Subcutaneous adipose tissue (tissue), 4 donors: Measurements from ENCODE around the gene PARP8. TPM values are rescaled to one million over a fixed set of nuclear protein-coding genes. Genes with fewer than 3 reads are reported as not detected.

Experiments used
- total RNA-seq, 4 donors: library from RNA; depleted of rRNA; stranded (reverse); fragments of >200 nt; gene quantifications; one replicate each; pipeline ENCODE4 v1.1.0, GENCODE V29; 2016
- TF ChIP-seq, protein P1 (sequence below): fragments of 450-650 bp; IDR thresholded peaks from one replicate; pipeline ENCODE4 v1.5.1; 2016; ENCODE audit warnings: low read depth, mild to moderate bottlenecking, control low read depth, antibody characterized with exemption, moderate library complexity

PARP8 gene
- total RNA-seq, 4 donors from 2014 or later = 9.4 to 39.3 (median 28.6) TPM

DNA sequence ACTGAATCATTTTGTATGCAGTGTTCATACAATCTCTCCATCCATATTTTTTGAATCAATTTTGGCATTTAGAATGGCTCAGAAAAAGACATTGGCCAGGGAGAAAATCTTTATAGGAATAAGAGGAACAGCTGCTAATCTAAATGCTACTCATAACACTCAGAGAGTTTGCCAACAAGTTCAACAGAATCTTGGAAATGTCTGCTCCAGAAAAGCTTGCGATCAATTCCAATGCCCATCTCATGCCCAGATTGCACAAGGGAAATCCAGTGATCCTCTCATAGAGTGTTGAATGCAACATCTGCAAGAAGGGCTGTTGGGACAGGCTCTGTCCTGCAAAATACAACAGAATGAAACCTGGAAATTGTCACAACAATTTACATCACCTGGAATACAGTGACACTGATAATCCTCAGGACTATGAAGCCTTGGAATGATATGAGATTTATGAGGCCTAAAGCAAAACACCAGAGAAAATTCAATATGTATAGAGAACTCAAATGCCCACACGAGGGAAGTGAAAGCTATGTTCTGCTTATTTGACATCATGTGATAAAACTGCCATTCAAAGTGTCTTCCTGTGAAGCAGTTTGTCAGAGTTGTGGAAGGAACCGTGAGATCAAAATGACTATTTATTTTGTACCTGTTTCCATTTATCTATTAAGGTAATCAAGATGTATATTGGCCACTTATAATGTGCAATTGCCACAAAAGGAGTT is 190.1 kb downstream of the PARP8 start:
- TF ChIP-seq, protein P1, sequence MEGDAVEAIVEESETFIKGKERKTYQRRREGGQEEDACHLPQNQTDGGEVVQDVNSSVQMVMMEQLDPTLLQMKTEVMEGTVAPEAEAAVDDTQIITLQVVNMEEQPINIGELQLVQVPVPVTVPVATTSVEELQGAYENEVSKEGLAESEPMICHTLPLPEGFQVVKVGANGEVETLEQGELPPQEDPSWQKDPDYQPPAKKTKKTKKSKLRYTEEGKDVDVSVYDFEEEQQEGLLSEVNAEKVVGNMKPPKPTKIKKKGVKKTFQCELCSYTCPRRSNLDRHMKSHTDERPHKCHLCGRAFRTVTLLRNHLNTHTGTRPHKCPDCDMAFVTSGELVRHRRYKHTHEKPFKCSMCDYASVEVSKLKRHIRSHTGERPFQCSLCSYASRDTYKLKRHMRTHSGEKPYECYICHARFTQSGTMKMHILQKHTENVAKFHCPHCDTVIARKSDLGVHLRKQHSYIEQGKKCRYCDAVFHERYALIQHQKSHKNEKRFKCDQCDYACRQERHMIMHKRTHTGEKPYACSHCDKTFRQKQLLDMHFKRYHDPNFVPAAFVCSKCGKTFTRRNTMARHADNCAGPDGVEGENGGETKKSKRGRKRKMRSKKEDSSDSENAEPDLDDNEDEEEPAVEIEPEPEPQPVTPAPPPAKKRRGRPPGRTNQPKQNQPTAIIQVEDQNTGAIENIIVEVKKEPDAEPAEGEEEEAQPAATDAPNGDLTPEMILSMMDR = no peak

DNA sequence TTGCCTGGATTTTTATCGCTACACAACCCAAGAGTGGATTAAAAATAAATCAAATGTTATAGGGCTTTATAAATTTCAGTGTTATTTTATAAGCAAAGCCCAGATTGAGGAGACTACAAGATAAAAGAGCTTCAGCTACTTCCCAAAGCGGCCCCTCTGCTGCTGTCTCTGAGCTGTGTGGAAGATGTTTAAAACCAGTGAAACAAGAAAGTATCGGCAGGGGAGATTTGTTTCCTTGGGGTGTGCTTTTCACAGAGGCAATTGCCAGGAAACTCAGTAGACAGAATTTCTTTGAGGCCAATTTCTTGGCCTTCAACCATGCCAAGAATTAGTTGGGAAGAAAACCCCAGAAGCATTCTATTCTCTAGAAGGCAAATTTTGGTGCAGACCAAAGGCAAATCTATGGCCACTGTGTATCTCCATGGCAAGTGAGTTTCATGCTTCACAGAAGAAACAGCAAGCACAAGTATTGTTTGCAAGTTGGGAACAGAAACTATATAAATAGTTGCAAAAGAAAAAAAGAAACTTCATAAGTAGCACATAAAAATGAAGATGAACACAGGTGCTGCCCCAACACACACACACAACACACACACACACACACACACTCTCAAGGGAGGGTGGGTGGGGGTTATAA is 197.2 kb downstream of the PARP8 start:
- TF ChIP-seq, protein P1 = no peak

DNA sequence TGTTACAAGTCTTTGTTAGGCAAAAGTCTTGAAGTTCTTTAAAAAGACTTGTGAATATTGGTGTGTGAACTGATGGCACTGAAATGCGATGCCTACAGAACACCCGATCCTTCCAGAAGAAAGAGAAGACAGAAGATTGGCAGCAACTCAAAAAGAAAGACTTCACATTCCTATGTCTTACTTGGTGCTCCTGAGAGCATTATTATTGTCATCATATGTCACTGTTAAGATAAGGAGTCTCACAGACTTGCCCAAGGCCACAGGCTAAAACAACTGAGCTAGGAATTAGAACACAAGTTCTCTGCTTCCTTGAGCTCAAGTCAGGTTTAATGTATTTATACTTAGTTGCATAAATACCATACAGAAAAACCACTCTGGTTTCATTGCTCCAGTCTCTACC is 198.0 kb downstream of the PARP8 start:
- TF ChIP-seq, protein P1 = no peak

DNA sequence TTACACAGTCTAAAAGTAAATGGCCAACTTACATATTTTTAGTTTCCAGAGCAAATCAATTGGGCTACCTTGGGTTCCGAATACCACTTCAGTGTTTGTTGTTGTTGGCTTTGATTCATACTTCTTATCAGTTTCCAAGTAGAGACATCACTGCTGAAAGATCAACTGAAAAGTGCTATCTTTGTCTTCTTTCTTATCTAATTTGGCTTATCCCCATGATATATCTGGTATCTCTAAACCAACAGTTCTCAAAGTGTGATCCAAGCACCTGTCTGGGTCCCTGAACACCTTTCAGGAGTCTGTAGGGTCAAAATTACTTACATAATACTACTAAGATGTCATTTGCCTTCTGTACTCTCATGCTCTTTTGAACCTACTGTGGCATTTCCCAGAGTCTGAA is 200.0 kb downstream of the PARP8 start:
- TF ChIP-seq, protein P1 = no peak

DNA sequence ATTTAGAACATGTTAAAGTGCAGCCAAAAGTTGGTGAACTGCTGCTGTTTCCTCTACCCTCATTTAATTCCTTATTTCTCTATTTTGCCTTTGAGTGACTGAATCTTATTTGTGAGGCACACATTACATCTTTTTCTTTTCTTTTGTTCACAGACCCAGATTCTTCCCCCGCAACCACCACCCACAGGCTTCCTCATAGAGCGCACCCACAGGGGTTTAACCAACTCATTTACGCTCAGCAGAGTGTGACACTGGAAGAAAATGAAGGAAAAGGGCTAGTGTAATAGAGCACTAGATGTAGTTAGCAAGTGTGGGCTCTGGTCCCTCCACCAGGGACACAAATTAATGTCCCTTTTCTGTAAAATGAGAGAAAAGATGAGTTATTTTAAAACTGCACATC is 200.7 kb downstream of the PARP8 start:
- TF ChIP-seq, protein P1 = no peak

DNA sequence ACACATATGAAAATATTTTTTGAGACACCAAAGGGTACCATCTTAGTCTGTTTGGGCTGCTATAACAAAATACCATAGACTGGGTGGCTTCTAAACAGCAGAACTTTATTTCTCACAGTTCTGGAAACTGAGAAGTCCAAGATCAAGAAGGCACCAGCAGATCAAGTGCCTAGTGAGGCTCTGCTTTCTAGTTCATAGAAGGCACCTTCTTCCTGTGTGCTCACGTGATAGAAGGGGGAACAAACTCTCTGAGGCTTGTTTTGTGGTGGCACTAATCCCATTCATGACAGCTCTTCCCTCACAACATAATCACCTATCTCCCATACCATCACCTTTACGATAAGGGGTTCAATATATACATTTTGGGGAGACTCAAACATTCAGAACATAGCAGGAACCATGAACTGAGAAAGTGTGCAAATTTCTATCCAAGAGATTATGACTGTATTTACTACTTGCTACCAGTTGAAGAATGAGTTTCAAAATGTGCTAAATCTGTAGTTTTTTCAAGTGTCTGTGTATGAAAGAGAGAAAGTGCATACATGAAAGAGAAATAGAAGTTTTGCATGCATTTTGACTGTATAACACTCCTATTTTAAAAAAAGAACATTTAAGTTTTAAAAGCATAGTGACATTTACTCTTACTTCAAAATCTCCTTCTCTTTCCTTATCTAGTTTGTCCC is 207.3 kb downstream of the PARP8 start:
- TF ChIP-seq, protein P1 = no peak

DNA sequence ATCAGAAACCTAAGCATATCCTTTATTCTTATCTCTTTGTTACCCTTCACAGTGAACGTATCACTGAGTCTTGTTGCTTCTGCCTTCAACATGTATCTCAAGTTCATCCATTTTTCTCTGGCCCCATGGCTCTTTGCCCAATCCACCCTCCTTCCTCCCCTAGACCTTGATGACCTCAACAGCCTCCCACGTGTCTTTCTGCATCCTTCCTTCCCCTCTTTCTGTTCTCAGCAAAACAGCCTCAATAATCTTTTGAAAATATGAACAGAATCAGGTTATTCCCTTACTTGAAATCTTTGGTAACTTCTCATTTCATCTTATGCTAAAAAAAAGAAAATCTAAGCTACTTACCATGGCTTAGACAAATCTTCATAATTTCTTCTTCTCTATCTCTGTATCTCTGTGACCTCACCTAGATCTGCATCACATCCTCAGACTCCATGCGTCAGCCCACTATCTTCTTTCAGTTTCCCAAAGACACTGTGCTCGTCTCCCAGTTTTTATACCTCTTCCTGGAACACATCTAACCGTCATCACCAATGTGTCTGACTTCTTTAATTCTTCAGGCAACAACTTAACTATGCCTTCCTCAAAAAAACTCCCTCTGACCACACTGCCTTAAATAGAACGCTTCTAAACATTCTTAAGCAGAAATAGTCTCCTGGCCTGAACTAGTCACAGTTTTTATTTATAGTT is 208.0 kb downstream of the PARP8 start:
- TF ChIP-seq, protein P1 = no peak
